Stomach (tissue), 4 donors: ENCODE measurements around the gene CCDC38.

ENCODE experiments used
- EP300 ChIP-seq: sonication (generic); formaldehyde crosslinking; IDR thresholded peaks from one replicate; pipeline ENCODE4 v1.6.1; 2017; ENCODE audit warnings: antibody characterized with exemption
- POLR2A ChIP-seq, 4 donors: fragments of 450-650 bp; IDR thresholded peaks; one replicate each; pipeline ENCODE4 v1.6.1; 2016; ENCODE audit warnings: antibody characterized with exemption in 4 of 4, control low read depth in 2 of 4, mild to moderate bottlenecking in 1 of 4, moderate library complexity in 1 of 4
- POLR2AphosphoS5 ChIP-seq, 3 donors: sonication (generic); formaldehyde crosslinking; IDR thresholded peaks; one replicate each; pipeline ENCODE4 v1.6.1; 2016; ENCODE audit warnings: antibody characterized with exemption in 3 of 3
- TF ChIP-seq, protein P1 (sequence below), 7 experiments: fragments of 450-650 bp in 4 of 7; fragments of 200-600 bp in 3 of 7; sonication (generic) in 3 of 7; IDR thresholded peaks; one replicate each; pipeline ENCODE4 v1.5.1; 2016 to 2019; ENCODE audit warnings: antibody characterized with exemption in 7 of 7, control low read depth in 2 of 7, mild to moderate bottlenecking in 1 of 7

DNA sequence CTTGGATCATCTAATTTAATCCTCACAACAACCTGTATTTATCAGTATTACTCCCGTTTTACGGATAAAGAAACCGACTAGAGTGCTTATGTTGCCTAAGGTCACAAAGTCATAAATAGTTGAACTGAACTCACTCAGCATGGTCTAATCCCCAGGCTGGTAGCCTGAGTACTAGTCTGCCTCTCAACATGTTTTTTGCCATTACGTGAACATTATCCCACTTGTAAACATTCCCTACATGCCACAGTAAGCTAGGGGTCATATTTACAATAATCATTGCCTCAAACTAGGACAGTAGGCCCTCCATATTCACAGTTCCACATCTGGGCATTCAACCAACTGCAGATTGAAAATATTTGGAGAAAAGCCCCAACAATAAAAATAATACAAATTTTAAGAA is 71.5 kb downstream of the CCDC38 start:
- TF ChIP-seq, protein P1, sequence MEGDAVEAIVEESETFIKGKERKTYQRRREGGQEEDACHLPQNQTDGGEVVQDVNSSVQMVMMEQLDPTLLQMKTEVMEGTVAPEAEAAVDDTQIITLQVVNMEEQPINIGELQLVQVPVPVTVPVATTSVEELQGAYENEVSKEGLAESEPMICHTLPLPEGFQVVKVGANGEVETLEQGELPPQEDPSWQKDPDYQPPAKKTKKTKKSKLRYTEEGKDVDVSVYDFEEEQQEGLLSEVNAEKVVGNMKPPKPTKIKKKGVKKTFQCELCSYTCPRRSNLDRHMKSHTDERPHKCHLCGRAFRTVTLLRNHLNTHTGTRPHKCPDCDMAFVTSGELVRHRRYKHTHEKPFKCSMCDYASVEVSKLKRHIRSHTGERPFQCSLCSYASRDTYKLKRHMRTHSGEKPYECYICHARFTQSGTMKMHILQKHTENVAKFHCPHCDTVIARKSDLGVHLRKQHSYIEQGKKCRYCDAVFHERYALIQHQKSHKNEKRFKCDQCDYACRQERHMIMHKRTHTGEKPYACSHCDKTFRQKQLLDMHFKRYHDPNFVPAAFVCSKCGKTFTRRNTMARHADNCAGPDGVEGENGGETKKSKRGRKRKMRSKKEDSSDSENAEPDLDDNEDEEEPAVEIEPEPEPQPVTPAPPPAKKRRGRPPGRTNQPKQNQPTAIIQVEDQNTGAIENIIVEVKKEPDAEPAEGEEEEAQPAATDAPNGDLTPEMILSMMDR (IDR thresholded peaks at IDR 0.05) = no peak
- TF ChIP-seq EP300 = no peak
- no peak for TF ChIP-seq POLR2AphosphoS5 (IDR thresholded peaks at IDR 0.05)
- no peak for TF ChIP-seq POLR2A (IDR thresholded peaks at IDR 0.05)
